ENCODE data around the gene OR10P1.

GRCh38 chr12:55653031-55653430 lies 16.3 kb downstream of the OR10P1 start:
- TF ChIP-seq BHLHE40 (IDR thresholded peaks at IDR 0.05; ENCODE audit: borderline replicate concordance in 1 of 2, low read depth in 2 of 2, low read length in 1 of 2) (no peak), POLR2AphosphoS5 (IDR thresholded peaks at IDR 0.05; ENCODE audit: low read length) (no peak), CTCF (IDR thresholded peaks at IDR 0.05 in 2 of 3, conservative IDR thresholded peaks at IDR 0.05 in 1 of 3; ENCODE audit: control insufficient read depth in 2 of 3, extremely low read depth in 1 of 3, insufficient read depth in 1 of 3, low read depth in 3 of 3, low read length in 3 of 3) (no peak), CEBPZ (IDR thresholded peaks at IDR 0.05; ENCODE audit: low read depth, low read length) (no peak), SMAD1 (IDR thresholded peaks at IDR 0.05; ENCODE audit: low read depth, partially characterized antibody) (no peak), EZH2 (IDR thresholded peaks at IDR 0.05; ENCODE audit: borderline replicate concordance, control insufficient read depth, low read depth, low read length) (no peak), SKIL (IDR thresholded peaks at IDR 0.05; ENCODE audit: low read depth, poor library complexity, severe bottlenecking) (no peak), TBL1XR1 (IDR thresholded peaks at IDR 0.05; ENCODE audit: low read depth, low read length) (no peak), ELK1 (IDR thresholded peaks at IDR 0.05; ENCODE audit: low read depth, low read length) (no peak), RAD21 (IDR thresholded peaks at IDR 0.05; ENCODE audit: insufficient read depth, low read depth, low read length) (no peak), USF1 (IDR thresholded peaks at IDR 0.05; ENCODE audit: borderline replicate concordance, extremely low read length, insufficient read depth, low read depth, low read length) (no peak), CBFB (IDR thresholded peaks at IDR 0.05; ENCODE audit: low read depth) (no peak), NR2F1 (conservative IDR thresholded peaks at IDR 0.05) (no peak)

All from GM12878 (cell line).